Activated CD4-positive, alpha-beta T cell treated with anti-CD3 and anti-CD28 coated beads, Interleukin-10, Interleukin-2, amounts not matched to agents 100 ng/mL and 50 ng/mL, durations not matched to agents 16 hours and 8 hours (primary cell): Measurements from ENCODE around the gene CFAP20DC.
A peak's percentile ranks its signal among the peaks of the same experiment; 100 is the strongest.
"Not testable (repeated sequence)": the region's sequence is repeated elsewhere in the genome, so short reads cannot be mapped to it uniquely, and the experiment has no call there.

Source experiments
- DNase-seq: peaks from one replicate; pipeline ENCODE4 v3.0.0-alpha.2; 2020

Gene CFAP20DC

DNA sequence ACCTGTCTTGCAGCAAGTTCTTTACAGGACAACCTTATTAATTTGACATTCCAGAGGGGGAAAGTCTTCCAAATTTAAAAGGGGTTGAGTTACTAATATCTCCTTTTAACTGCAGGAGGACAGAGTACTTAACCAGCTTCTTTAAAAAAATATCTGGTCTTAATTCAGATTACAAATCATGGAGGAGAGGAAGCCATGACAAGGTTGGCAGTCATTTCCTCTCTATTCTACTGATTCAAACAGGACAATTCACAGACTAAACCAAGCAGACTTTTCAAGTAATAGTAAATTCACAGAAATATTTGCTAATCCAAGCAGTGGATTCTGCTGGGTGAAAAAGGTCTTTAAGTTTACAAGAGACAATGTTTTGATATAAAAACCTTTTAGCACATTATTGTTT, 185.3 kb downstream of the CFAP20DC start:
- DNase-seq, result no peak

DNA sequence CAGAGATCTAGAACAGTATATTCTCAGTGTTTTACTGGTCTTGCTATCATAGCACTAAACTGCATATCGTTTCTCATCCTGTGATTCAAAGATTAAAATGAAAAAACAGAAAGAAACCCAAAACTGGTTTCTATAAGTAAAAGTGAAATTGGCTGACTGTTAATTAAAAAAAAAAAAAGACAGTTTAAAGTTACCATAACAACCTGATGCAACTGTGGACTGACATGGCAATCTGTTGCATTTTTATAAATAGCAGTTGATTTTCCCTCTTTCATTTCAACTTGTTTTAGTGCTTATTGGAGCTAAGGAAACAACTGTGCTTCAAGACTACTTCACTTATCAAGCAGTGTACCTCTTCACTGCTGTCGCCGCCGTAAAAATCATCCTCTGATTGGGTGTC, 186.6 kb downstream of the CFAP20DC start:
- no peak for DNase-seq

DNA sequence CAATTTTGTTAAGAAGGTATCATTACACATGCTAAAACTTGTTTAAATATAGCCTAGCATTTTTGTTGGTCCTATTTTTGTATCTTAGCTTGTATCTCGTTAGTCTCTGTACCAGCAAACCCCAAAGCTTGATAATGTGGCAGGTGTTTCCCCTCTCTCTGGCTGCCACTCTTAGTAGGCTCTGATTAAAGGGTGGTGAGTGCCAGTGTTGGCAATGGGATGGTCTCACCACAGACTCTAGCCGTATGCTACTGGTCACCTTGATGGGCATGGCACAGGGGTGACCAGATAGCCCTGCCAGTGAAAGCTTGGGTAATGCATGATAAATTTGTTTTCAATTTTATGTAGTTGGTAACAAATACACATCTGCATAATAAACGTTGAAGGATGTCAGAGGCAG, 188.3 kb downstream of the CFAP20DC start:
- no peak for DNase-seq

DNA sequence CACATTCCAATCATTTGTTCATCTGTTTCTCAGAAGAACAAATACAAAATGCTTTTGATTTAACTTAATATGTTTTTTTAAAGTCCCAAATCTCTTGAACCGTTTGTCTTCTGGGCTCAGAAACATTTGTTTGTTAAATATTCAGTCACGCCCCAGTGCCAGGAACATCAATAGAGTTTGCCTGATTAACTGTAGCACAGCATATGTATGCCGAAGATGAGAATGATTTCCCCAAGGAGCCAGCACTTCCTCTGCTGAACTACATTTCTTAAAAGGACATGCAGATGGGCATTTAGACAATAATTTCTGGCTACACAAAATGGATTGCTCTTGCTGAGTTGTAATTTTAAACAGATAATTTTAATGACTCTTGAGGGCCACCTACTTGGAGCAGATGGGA, 191.7 kb downstream of the CFAP20DC start:
- no peak for DNase-seq

DNA sequence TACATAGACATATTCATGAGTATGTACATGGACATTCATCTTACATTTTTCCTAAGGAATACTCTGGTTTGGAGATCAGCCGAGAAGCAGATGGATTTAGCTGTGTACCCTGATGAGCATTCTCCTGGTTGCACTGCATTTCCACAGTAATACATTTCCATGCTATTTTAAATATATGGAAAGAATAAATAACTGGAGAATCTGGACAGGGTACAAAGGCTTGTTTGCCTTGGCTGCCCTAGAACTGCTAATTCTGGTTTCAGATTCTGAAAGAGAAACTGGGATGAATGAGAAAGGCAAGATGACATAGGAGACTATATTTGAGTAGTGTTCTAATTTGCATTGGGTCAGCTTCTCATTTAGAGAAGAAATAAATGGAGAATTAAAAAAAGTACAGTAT, 192.4 kb downstream of the CFAP20DC start:
- DNase-seq, result no peak

DNA sequence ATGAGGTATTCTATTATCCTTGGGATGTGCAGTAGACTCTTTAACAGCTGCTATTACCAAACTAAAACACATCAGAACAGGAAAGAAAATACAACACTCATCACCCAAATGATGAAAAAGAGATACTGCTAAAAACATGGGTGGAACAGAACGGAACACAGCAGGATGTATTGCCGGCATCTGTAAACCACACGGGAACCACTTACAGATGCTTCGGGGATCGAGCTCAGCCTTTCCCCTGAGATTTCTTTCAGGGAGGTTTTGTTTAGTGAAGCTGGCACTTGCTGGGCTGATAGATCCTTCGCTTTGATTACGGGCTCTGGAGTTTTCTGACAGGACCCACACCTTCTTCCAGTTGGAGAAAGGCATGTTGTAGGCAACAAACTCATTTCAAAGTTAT, 201.0 kb downstream of the CFAP20DC start:
- no peak for DNase-seq

DNA sequence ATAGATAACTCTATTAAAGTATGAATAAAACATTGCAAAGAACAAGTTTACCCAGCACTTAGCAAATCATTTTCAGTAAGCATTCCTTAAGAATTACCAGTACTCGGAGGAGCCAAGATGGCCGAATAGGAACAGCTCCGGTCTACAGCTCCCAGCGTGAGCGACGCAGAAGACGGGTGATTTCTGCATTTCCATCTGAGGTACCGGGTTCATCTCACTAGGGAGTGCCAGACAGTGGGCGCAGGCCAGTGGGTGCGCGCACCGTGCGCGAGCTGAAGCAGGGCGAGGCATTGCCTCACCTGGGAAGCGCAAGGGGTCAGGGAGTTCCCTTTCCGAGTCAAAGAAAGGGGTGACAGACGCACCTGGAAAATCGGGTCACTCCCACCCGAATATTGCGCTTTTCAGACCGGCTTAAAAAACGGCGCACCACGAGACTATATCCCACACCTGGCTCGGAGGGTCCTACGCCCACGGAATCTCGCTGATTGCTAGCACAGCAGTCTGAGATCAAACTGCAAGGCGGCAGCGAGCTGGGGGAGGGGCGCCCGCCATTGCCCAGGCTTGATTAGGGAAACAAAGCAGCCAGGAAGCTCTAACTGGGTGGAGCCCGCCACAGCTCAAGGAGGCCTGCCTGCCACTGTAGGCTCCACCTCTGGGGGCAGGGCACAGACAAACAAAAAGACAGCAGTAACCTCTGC, 207.6 kb downstream of the CFAP20DC start:
- not testable (repeated sequence) for DNase-seq

DNA sequence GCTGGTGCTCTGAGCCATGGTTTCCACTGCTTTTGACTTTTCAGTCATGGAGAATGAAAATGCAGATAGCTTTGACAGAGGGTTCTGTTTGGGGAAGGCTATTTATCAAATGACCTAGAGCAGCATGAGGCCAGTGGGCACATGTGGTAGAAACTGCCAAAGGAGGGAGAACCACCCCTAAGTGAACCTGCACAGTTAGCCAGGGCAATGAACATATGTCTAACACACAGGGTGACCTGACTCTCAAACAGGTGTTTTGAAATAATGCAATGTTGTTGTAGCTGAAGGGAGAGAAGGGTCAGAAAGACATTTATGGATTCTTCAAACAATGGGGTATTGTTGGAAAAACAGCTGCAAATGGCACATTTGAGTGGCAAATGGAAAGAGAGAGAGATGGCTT, 208.9 kb downstream of the CFAP20DC start:
- DNase-seq, result no peak

DNA sequence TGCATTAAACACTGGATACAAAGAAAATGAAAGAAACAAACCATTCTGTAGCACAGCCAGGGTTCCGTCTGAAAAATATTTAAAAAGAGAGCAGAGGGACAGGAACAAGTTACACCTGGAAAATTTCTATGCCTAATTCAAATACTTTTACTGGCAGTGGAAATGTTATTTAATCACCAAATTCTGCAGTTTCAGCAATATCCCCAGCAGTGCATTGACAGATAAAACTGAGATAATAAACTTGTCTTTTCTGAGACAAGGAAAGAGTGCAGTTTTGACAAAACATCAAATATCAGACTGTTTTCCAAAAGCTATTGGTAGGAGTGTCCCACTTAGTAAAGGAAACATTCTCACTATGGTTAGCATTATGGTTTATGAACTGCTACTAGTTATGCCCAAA, 209.9 kb downstream of the CFAP20DC start:
- DNase-seq, result no peak

DNA sequence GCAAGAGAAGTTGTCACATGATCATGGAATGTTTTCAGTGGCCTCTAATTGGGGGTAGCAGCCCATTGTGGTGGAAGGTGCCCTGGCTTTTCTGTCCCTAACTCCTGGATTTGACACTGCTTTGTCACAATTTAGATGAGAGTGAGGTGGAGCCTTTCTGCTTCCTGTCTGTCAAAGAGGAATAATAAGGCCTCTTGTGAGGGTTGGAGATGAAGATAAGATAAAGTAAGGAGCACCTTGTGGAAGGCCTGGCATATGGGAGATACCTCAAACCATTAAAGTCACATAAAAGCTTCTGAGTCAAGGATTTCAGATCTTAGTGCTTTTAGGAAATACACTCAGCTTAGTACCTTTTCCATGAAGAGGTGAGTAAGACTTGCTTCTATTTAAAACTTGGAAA, 210.6 kb downstream of the CFAP20DC start:
- DNase-seq, result no peak

DNA sequence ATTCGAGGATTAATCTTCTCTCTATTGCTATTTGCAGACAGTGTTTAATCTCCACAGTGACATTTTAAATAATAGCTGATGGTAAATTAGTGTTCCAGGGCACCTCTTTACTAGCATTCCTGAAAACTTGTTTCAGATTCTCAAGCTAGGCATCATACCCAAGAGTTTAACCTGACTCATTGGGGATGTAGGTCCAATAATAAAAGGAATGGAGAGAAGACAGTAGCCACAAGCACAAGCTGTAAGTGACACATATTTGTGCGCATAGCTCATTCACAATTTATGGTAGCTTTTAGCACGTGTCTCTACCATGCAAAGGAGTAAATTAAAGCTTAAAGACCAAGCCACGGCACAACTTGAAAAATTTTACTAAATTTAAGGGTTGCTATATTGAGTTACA, 212.0 kb downstream of the CFAP20DC start:
- DNase-seq, result no peak

DNA sequence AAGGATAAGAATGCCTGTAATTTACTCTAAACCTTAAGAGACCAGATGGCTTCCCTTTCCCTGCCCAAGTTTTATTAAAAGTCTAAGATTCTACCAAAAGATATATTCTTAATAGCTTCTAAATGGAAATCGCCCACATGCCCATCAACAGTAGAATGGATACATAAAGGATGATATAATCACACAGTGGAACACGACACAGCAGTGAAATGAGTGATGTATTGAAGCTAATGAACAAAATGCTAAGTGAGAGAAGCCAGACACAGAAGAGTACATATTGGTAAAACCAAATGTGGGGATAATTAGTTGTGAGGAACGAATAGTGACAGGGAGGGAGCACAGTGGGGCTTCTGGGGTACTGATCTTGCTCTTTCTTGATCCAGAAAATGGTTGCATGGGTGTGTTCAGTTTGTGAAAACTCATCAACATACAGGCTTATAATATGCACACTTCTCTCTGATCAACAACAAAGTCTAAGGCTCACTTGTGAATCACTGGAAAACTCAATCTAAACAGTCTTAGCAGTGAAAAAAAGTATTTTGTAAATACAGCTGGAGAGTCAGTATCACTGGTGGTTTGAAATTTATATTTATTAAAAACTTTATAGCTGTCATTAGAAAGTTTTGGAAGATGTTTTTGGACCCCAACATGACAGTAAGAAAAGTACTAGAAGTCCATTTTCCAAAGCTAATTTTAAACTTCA, 212.5 kb downstream of the CFAP20DC start:
- DNase-seq, result no peak

DNA sequence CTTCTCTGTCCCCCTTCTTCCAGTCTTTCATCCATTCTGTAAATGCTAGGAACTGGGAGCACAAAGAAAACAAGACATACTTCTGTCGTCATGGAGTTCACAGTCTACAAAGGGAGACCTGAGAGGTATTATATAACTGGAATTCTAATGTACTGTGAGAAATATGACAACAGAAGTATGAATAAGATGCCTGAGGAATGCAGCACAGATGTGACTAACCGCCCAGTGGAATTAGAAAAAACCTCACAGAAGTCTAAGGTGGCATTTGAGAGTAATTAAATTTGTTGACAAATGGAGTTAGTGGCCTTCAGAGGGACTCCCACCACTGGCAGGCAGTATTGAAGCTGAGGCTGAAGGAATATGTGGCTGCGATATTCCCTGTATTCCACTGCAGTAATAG, 214.7 kb downstream of the CFAP20DC start:
- no peak for DNase-seq

DNA sequence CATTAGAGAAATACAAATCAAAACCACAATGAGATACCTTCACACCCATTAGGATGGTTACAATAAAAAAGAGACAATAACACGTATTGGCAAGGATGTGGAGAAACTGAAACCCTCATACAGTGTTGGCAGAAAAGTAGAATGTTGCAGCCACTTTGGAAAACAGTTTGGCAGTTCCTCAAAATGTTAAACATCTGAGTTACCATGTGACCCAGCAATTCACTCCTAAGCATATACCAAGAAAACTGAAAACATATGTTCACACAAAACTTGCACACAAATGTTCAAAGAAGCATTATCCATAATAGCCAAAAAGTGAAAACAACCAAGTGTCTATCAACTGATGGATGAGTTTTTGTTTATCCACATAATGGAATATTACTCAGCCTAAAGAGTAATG, 216.3 kb downstream of the CFAP20DC start:
- no peak for DNase-seq

DNA sequence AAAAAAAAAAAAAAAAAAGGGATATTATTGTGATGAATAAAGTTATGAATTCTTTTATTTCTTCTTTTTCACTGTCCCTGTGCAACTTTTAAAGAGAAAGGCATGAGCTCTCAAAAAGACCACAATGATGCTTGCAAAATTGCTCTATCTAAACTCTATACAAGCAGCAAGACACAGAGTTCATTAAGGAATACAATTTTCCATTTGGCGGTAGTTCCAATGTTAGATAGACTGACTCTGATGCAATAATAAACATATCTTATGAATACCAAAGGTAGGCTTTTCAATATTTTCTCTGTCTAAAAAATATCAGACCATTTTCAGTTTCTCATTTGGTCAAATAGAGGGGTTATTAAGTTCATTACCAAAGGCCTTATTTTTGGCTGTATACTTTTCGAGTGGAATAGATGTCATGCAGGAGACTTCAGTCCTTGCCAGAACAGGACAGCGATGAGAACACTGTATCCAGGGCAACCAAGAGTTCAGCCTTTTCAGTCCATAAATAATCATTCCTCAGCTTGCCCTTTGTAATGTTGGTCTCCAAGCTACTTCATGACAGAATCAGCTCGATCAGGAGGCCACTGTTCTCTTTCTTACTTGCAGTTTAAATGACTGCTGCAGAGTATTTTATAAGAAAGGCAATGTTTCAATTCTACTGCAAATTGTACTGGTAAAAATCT, 220.4 kb downstream of the CFAP20DC start:
- no peak for DNase-seq

DNA sequence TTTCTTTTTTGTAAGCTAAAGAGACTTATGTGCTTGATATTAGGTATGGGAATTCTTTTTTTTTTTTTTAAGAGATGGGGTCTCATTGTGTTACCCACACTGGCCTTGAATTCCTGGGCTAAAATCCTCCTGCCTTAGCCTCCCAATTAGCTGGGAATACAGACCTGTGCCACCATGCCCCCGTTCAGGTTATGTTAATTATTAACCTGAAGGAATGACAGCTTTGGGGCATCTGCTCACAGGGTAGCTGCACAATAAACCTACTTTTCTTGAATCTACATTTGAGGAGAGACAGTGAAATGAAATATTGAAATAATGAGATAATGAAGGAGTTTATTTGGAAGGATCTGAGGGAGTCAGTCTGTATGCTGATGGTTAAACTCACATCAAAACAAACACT, 225.0 kb downstream of the CFAP20DC start:
- no peak for DNase-seq

DNA sequence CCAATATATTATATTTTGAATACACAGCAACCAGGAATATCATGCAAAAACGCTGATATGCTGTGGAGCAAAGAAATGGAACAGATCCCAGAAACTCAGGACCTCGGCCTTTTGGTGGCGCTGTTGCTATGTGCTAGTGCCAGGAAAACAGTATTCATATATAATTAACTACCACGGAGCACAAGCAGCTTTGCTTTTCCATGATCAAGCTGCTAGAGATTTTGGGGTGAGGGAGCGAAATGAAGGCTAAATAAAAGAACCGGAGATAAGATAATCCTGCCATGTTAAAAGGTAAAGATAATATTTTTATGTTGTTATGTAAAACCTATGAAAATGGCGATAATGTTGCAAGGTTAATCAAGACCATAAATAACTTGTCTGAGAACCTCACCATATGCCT, 225.5 kb downstream of the CFAP20DC start:
- DNase-seq, result peak; percentile 28

DNA sequence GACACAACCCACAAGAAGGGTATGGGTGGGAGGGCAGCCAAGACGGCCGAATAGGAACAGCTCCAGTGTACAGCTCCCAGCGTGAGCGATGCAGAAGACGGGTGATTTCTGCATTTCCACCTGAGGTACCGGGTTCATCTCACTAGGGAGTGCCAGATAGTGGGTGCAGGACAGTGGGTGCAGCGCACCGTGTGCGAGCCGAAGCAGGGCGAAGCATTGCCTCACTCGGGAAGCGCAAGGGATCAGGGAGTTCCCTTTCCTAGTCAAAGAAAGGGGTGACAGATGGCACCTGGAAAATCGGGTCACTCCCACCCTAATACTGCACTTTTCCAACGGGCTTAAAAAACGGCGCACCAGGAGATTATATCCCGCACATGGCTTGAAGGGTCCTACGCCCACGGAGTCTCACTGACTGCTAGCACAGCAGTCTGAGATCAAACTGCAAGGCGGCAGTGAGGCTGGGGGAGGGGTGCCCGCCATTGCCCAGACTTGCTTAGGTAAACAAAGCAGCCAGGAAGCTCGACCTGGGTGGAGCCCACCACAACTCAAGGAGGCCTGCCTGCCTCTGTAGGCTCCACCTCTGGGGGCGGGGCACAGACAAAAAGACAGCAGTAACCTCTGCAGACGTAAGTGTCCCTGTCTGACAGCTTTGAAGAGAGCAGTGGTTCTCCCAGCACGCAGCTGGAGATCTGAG, 243.1 kb downstream of the CFAP20DC start:
- not testable (repeated sequence) for DNase-seq

DNA sequence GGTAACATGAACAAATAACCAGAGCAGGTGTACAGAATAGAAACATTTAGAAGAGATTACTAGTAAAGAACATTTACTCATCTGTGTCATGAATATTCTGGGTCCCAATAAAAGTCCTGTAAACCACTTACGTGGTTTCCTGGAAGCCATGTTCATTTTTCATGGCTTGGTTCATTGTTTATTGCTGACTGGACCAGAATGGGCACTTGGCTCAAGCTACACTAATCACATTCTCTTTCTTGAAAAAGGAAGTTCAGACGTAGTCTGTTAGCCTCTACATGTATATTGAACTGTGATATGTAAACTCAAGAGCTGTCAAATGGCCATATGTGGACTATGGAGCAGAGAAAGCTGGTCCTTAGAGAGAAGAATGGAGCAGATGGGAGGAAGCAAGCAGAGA, 244.9 kb downstream of the CFAP20DC start:
- no peak for DNase-seq

DNA sequence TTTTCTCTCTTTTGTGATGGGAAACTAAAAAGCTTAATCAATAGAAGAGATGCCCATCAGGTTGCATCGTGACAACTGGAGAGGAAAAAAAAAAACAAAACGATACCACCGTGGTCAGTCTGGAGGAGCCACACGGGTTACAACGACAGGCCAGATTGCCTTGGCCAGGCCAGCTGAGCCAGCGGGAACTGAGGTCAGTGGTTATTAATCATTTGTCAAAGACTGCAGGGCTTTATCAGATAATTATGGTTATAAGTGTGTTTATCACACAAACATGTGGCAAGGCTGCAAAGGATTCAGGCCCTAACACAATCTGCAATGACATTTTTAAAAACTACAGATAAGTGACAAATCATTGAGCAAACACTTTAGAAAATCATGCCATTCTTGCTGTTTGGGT, 248.3 kb downstream of the CFAP20DC start:
- DNase-seq, result no peak

DNA sequence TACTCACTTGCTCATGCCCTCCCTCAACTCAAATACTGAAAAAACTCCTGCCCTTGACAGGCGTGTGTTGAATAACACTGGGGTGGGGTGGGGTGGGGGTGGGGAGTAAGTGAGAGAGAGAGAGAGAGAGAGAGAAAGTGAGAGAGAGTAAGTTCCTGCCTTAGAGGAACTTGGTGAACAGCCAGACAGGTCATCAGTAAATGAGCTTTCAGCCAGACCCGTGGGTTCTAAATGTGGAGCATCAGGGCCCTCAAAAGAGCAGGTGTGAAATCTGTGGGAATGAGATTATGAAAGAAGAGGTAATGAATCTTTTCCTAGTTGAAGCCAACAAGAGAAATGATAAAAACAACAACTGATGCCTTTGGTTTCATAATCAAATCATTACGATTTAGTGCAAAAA, 248.9 kb downstream of the CFAP20DC start:
- no peak for DNase-seq

DNA sequence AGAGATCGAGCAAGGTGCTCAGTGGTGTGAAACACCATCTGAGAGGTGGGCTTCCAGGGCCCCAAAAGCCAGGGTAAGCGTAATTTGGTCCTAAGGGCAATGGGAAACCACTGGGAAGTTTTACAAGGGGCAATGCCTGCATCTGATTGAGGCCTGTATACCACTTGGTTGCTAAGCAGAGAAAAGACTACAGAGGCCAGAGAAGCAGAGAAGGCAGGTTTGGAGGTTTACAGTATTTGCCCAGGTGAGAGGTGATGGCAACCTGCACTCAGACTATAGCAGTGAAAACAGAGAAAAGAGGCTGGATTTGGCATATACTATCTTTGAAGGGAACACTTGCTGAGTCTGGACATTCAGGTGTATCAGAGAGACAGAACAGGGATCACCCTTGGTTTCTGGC, 249.8 kb downstream of the CFAP20DC start:
- DNase-seq, result no peak

DNA sequence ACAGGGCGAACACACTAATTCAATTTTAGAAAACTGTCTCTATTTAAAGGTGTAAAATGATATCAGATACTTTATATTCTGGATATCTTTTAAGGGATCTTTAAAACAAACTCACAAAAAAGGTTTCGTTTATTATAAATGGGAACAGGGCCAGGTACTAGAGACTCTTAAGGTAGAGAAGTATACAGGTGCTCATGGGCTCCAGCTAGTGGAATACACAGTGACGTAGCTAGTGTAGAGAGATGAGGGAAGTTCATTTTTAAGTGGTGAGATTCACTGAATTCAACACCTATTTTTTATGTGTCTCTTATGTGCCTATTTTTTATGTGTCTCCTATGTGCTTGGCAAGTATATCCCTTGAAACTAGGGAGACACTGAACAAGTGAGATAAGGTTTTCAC, 250.6 kb downstream of the CFAP20DC start:
- DNase-seq, result no peak

DNA sequence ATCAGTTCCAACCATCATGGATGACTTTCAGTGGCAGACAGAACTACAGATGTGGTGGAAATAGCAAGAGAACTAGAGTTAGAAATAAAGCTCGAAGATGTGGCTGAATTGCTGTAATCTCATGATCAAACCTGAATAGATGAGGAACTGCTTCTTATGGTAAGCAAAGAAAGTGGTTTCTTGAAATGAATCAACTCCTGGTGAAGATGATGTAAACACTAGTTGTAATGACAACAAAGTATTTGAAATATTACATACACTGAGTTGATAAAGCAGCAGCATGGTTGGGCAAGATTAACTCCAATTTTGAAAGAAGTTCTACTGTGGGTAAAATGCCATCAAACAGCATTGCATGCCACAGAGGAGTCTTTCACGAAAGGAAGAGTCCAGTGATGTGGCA, 251.5 kb downstream of the CFAP20DC start:
- DNase-seq, result peak; percentile 65
